ENCODE data around the gene ASTN2.
A peak's percentile ranks its signal among the peaks of the same experiment; 100 is the strongest.

The ASTN2 gene

DNA sequence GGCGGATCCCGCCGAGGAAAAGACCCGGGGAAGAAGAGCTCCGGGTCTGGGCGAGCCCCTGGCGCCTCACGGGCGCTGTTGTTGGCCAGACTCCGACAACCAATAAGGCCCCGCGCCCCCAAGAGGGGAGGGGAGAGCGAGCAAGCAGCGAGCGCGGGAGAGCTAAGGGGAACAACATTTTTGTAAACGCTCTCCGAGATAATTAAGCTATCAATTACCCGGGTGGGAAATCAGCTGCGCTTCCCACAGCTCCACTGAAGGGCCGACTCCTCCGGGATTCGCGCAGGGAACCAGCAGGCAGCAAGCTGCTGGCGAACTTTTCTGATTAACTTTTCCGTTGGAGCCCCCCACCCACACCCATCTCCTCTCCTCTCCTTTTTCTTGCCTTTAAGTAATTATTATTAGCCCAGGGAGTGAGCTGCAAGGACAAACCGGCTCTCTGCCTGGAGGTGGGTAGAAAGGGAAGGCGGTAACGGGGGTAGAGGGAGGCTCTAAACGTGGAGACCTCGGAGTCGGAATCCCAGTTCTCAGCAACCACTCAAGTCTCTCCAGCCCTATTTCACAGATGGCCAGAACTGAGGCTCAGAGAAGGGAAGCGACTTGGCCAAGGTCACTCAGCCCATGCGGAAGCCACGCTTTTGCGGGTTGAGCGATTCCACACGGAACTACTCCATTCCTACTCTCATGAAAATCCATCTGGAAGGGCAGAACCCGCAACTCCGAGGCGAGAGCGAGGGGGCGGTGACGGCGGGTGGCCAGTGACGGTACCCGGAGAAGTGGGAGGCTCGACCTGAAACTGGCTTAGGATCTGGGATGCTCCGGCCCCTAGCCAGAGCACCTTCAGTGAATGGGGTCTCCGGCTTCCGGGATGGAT lies 1.3 kb downstream of the ASTN2 start:
- no peak for DNase-seq

DNA sequence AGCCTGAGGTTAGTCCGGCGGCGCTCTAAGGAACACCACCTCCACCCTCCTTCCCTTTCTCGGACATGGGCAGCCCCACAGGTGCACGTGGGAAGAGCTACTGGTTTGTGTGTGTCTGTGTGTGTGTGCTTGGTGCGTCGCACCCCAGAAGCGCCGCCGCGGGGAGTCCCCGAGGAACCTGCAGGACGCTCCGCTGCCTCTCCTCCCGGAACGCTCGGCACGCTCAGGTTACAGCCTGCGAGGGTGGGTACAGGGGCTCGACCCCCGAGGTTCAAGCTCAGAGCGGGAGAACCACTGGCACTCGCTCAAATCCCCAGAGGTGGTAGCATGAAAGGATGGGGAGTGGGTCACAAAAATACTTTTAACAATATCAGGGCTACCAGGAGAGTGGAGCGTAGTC lies 2.0 kb downstream of the ASTN2 start:
- DNase-seq = no peak

DNA sequence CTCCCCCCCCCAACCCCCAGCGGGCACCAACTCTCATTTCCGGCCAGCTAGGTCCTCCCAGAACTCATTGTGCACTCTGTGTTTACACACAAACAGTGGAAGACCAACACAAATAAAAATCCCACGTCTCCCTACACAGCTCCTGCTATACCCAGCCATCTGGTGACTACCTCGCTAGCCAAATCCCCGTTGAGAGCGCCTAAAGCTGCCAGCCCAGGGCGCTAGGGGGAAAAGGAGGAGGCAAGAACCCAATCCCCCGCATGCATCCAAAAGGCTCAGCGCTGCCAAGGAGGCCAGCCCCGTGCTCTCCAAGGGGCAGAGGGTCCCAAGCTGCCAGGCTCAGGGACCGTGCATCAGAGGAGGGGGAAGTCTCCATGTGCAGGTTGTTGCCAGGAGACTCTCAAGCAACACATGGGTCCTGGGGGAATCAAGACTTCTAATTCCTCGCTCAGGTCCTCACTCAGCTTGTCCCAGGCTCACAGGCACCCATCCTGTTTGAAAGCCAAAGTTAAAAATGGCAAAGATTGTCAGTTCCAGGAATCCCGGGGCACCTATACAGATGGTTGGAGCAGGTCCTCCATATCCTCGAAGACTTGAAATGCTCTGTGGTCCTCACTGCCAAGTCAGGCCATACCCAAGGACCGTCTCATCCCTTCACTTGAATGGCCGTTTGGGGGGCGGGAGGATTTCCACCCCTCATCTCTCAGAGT lies 2.7 kb downstream of the ASTN2 start:
- peak; percentile 57 for DNase-seq

DNA sequence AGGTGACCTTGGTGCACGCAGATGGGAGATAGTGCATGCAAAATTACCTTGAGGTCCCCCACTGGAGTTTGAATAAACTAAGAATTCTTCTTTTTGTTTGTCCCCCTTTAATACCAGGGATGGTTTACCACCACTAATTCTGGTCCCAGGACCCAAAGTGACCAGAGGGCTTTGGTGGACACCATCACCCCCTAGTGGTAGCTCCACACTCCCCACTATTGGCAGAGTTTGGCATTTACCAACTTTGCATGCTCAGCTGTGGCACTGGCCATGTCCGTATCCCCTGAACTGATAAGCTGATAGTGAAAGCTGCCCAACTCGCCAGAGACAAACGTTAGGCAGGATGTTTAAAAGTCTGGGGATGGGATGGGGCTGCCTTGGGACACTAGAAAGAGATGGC lies 3.3 kb downstream of the ASTN2 start:
- peak; percentile 29 for DNase-seq

DNA sequence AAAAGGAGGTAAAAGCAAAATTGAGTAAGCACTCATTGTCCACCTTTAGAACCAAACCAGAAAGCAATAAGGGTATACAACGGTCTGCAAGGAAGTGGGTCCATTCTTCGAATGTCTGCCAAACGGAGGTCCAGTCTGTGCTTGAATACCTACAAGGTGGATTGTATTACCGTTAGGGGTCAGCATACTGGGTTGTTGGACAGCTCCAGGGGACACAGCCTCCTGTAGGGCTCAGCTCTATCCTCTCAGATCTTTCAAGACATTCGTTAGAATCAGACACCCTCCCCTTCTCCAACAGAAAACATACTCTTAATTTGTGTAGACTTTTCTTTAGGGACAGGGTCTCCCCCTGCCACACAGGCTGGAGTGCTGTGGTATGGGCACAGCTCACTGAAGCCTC lies 5.5 kb downstream of the ASTN2 start:
- DNase-seq = no peak

DNA sequence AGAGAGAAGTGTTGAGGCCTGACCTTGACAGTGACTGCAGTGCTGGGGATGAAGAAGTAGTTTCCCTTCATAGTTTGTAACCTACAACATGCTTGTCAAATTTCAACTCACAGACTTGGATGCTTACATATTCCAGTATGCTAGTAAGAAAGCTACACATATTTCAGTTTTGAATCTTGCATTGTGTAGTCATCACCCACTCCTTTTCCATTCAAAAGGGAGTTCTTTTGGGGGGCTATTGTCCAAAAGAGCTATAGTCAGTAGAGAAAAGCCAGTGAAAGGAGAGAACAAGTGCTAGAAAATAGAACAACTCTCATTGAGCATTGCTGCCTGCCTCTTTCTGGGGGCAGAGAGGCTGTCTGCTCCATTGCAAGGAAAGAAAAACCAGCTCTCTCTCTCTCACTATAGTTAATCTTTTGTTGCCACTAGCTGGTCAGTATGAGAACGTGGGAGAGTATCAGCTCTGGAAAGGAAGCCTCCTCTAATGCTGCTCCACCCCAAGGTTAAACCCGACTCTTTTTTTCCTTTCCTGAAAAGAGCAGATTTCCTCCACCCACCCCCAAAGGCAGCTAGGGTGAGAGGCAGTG lies 7.3 kb downstream of the ASTN2 start:
- no peak for DNase-seq

DNA sequence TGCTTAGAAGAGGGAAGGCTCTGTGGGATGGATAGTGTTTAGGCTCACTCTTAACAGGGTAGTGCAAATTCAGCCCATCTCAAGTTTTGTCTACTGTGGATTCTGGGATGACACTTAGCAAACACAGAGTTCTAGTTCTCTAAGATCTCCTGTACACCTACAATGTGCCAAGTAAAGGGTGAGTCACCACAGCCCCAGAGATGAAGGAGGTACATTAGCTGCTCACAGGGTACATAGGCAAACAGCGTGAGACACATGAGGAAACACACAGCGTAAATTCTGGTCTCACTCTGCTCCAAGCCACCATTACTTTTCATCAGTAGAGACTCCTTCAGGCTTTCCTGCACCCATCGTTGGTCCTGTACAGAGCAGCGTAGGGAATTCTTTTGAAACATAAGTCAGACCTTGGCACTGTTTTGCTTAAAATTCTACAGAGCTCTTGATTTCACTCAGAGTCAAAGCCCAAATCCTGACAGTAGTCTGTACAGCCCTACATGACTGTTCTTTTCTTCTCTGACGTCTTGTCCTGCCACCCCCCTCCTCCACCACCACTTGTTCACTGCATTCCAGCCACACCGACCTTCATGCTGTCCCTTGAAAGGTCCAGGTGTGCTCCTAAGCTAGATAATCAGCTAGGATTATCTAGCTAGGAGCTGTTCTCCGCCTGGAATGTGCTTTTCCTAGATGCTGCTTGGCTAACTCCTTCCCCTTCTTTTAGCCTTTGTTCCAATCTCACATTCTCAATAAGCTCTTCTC lies 8.7 kb downstream of the ASTN2 start:
- no peak for DNase-seq

DNA sequence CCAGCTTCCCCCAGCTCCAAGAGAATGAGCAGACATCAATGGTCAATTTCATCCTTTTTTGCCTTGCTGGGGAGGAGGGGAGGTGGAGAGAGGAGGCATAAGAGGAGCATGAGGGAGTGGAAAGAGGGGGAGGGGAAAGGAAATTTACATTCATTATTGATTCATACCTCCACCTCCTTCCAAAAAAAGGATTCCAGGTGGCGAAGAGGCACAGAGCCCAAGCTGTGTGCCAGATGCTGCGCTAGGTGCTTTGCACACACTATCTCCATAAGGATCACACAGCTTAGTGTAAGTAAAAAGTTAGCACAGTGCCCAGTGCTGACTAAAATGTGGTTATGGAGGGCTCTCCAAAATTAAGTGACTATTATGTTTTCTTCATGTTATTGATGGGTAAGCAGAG lies 11.0 kb downstream of the ASTN2 start:
- no peak for DNase-seq

DNA sequence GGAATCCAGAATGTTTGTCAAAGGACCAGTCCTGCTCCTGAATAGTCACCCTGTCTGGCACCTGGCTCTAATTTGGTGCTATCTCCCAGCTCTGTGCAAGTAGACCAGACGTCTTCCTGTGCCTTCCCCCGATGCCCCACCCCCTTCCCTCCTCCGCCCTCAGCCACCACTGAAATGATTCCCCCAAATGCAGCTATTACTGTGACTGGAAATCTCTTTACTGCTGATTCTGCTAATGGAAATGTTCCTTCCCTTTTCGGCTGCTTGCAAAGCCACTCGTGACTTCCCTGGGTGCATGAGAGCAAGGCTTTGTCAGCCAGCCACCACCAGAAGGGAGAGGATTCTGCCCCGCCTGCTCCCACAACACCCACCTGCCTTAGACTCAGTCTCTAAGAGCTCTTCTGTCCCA lies 11.4 kb downstream of the ASTN2 start:
- no peak for DNase-seq

DNA sequence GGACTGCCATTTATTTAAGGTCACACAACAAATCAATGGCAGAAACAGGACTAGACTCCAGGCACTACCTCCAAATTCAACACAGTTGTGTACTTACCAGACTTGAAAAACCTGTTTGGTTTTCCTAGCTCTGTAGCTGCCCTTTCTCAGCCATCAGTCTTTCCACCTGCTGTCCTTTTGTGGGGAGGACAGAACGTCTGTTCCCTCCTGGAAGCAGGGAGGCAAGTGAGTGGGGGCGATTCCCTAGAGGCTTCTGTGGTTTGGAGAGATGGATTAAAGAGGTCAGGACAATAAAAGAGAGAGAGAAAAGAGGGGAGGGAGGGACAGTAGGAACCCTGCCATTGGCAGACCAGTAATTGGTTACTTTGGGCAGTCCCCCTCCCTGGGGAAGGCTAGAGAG lies 14.7 kb downstream of the ASTN2 start:
- DNase-seq = no peak

DNA sequence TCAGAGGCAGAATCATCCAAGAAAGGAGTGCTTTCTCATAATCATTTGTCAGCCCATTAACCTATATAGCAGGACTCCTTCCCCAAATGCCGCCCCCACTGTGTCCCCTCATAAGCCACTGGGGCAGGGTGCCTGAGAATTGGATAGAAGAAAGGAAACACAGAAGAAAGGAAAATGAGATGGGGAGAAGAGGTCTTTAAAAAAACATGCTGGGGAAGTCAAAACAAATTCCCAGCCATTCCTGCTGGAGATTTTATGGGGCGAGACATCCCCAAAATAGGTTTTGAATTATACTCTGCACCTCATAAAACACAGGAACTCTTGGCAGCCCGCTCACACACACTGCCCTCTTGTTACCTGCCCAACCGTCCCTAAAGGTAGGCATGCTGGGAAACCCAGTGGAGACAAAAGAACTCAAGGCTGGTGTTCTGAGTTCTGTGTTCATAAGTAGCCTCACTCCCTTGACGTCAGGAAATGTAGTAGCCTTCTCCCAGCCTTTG lies 19.7 kb downstream of the ASTN2 start:
- DNase-seq = no peak

DNA sequence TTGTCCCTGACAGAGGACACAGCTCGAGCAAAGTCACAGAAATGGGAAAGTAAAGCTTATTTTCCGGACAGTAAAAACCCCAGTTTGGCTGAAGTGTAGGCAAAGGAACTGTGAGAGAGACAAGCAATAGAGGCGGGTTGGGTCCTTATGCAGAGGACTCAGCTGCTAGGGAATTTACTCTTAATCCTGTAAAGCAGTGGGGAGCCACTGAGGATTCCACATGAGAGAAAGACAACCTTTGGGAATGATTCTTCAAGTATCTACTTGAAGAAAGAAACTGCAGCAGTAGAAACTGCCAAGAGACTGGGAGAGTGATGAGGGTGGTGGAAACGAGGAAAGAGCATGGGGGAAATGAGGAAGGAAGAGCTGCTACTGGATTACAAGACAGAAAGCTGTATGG lies 20.2 kb downstream of the ASTN2 start:
- DNase-seq = no peak

DNA sequence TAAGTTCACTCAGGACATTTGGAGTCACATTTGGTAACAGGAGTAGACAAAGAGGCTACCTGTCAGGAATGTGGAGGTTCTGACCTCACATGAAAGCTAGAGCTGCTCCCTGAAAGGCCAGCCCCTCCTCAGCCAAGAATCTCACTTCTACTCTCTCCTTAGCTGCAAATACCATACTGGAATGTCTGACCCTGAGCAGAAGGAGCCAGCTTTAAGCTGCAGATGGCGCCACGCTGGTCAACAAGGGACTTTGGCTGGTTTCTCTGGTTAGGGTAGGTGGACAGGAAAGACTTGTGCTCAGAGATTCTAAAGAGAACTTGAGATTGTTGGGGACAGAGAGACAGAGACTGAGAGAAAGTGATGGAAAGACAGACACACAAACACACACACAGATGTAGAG lies 21.9 kb downstream of the ASTN2 start:
- DNase-seq = no peak

DNA sequence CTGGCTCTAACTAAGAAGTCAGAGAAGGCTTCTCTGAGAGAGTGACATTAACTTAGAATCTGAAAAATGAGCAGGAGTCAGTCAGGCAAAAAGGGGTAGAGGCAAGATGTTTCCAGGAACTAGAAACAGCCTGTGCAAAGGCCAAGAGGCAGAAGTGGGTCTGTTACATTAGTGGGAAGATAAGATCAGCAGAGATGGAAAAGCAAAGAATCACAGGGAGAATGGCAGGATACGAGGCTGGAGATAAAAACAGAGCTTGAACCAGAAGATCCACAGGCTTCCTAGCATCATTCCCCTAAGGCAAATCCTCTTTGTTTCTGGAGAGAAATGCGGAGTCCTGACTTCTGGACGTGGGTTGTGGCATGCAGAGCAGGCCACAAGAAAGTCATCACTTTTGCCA lies 27.4 kb downstream of the ASTN2 start:
- no peak for DNase-seq

DNA sequence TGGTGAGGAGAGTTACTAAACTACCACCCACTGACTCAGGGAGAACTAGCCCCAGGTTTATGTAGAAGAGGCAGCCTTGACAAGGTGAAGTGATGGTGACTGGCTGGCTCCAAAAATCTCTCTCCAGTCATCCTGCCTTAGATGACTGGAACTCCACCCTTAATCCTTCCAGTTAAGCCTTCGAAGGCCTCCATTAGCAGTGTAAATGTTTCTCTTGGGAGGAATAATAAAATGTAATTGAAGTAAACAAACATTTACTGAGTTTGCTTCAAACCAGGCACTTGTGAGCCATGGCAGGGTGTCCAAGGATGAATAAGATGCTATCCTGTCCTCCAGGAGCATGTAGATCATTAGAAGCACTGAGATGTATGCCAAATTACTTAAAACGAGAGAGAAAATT lies 35.5 kb downstream of the ASTN2 start:
- no peak for DNase-seq

DNA sequence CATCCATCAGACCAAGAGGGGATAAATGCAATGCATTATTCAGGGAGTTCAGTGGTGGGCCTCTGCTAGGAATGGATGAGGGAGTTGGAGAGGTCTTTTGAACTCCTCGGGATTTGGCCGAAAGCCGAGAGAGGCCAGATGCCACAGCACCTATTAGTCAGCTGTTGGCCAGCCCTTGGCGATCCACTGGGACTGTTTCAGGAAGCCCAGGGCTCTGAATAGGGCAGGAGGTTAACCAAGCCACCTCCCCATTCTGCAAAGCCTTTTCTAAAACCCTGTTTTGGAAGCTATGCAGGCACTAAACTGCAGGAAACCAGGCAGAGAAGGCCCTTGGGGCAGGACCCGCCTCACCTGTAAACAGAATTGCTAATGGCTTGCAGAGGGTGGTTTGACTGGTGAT lies 37.8 kb downstream of the ASTN2 start:
- DNase-seq = no peak

DNA sequence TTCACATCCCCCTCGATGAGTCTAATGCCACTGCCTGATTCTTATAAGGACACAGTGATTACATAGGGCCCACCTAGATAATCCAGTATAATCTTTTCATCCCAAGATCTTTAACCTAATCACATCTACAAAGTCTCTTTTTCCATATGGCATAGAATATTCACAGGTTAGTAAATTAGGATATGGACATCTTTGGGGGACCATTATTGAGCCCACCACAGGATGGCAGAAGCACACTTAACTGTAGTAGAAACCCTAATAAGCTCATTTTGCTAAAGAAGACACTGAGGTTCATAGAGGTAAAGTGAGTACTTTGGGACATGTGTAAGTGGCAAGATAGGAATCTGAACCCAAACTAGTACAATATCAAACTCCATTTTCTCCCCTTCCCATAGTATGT lies 38.9 kb downstream of the ASTN2 start:
- no peak for DNase-seq

DNA sequence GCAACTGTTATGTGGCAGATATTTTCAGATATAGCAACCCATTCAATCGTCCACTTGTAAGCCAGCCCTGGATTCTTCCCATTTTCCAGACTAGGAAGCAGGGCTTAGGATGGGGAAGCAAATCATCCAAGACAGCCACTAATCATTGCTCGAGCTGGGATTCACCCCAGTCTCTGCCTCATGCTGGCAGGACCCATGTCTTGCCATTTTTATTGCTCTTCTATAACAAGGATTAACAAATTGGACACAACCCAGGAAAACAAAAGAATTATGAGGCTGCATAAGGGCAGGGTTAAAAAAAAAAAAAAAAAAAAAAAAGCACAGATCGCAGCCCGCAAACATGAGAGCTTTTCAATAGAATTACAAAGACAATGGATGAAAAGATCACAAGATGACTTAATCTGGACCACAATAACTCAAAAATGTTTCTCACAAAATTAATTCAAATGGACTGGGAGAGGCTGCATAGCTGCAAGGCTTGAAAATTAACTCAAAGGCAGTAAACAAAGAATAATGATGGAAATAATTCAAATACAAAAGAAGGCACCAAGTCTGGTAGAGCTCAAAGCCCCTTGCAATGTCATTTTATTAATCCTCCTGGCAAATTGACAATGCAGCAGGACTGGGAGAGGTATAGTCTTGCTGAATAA lies 40.7 kb downstream of the ASTN2 start:
- DNase-seq = no peak

DNA sequence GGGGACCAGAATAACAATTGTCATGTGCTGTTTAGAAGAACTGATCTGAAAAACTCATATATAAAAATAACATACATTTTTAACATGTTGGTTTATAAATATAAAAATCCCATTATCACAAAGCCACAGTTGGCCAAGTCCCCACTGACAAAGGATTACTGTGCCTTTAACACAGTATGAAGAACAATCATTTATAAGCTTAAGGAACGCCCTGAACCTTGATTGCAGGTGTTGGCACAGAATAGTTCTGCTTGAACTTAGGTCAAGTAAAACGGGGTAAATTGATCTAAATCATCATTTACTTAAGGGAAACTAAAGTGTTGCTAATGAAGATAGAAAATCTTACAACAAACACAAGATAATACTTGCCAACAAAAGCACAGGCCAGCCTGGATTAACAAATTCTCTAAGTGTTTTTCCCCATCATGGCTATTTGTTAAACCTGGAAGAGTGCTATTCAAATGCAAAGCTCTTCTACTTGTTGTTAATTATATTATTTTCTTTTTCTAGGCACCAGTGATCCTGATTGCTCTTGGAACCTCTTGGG lies 46.1 kb downstream of the ASTN2 start:
- DNase-seq = no peak

DNA sequence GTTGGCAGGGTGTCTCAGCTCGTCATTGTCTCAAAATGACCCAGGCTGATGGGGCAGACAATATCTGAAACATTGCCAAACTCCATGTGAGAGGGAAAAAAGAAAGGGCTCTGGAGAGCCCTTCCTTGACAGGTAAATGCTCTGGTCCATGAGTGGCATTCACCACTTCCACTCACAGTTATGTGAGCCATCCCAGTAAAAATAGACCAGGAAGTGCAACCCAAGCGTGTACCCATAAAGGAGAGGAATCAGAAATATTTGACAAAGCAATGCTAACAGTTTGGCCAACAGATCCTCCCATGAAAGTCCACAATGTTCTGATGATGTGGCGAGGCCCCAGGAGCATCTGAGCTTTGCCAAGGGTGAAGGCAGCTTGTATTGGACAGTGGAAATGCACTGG lies 49.4 kb downstream of the ASTN2 start:
- no peak for DNase-seq

DNA sequence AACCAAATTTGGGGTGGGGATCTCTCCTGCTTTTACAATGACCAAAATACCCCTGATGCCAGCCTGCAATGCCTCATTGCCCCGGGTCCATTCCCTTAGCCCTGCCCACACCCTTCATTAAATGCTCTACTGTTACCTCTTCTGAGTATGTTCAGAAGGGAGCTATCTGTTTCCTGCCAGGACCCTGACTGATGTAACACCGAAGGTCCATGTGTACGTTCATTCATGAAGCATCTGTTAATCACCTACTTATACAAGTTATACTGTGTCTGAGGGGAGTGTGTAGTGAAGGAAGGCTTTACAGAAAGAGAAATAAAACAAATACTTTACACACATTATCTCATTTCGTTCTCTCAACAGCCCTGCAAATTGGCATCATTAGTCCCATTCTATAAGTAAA lies 51.9 kb downstream of the ASTN2 start:
- no peak for DNase-seq

DNA sequence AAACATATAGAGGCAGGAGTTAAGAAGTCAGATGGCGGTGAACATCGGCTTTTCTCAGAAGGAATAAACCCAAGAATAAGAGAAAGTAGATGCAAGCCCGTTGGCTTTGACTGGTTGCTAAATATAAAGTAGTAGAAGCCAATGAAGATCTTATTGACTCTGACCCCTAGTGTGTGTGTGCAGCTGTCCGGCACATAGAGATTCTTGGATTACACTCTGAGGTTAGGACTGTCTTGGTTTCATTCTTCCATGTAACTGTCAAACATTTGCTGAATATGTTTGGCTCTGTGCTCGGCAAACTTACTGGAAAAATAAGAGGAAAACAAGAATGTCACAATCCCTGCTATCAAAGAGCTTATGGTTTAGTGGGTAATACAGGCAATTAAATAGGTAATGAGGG lies 54.9 kb downstream of the ASTN2 start:
- DNase-seq = no peak

Data from NCI-H1694 treated with DMSO at 0.1 percent for 48 hours (cell line).